ENCODE measurements around the gene SKAP1.
"Not testable (repeated sequence)": the region's sequence is repeated elsewhere in the genome, so short reads cannot be mapped to it uniquely, and the experiment has no call there.

Gene SKAP1

GRCh38 chr17:48198950-48199541 lies 231.0 kb downstream of the SKAP1 start:
- peak; percentile 53 to 69 for DNase-seq

- no peak for DNase-seq
These were observed 234.1 kb downstream of the SKAP1 start for GRCh38 chr17:48195910-48196309.

GRCh38 chr17:48194097-48194550 lies 235.9 kb downstream of the SKAP1 start:
- DNase-seq, result peak; percentile 87 to 92

GRCh38 chr17:48192321-48192731 lies 237.7 kb downstream of the SKAP1 start:
- DNase-seq, result no peak

- DNase-seq, result no peak
These were observed 238.7 kb downstream of the SKAP1 start for GRCh38 chr17:48191362-48191761.

- DNase-seq, result no peak
These were observed 239.1 kb downstream of the SKAP1 start for GRCh38 chr17:48190871-48191270.

- peak; percentile 60 to 63 for DNase-seq
These were observed 242.0 kb downstream of the SKAP1 start for GRCh38 chr17:48187872-48188608.

- not testable (repeated sequence) for DNase-seq
These were observed 243.7 kb downstream of the SKAP1 start for GRCh38 chr17:48186317-48186716.

- DNase-seq, result no peak
These were observed 245.3 kb downstream of the SKAP1 start for GRCh38 chr17:48184721-48185120.

GRCh38 chr17:48181653-48182052 lies 248.4 kb downstream of the SKAP1 start:
- peak; percentile 56 to 58 for DNase-seq

GRCh38 chr17:48180842-48181629 lies 249.0 kb downstream of the SKAP1 start:
- no peak for DNase-seq

GRCh38 chr17:48179071-48179945 lies 250.7 kb downstream of the SKAP1 start:
- DNase-seq, result no peak

GRCh38 chr17:48178317-48178716 lies 251.7 kb downstream of the SKAP1 start:
- DNase-seq, result no peak

- peak; percentile 37 to 42 for DNase-seq
These were observed 252.2 kb downstream of the SKAP1 start for GRCh38 chr17:48177816-48178215.

- DNase-seq, result no peak
These were observed 253.6 kb downstream of the SKAP1 start for GRCh38 chr17:48176471-48176855.

GRCh38 chr17:48175692-48176470 lies 254.1 kb downstream of the SKAP1 start:
- no peak for DNase-seq

- peak; percentile 60 to 64 for DNase-seq
These were observed 255.0 kb downstream of the SKAP1 start for GRCh38 chr17:48174833-48175523.

GRCh38 chr17:48173191-48173984 lies 256.6 kb downstream of the SKAP1 start:
- DNase-seq, result no peak

- DNase-seq, result no peak
These were observed 260.1 kb downstream of the SKAP1 start for GRCh38 chr17:48169926-48170325.

- DNase-seq, result no peak
These were observed 266.2 kb downstream of the SKAP1 start for GRCh38 chr17:48163809-48164208.
